Effector CD4-positive, alpha-beta T cell (primary cell): ENCODE data around the gene ACTR8.

Source experiments
- DNase-seq: peaks from one replicate; pipeline ENCODE4 v3.0.0-alpha.2; 2020

Gene ACTR8

GRCh38 chr3:53865732-53866499, 16.0 kb downstream of the ACTR8 start:
- DNase-seq: no peak

GRCh38 chr3:53863145-53863544, 18.8 kb downstream of the ACTR8 start:
- no peak for DNase-seq

GRCh38 chr3:53862241-53862640, 19.7 kb downstream of the ACTR8 start:
- DNase-seq: no peak

- no peak for DNase-seq
These were observed 21.8 kb downstream of the ACTR8 start for GRCh38 chr3:53860196-53860595.

- no peak for DNase-seq
These were observed 22.8 kb downstream of the ACTR8 start for GRCh38 chr3:53859178-53859577.

GRCh38 chr3:53858096-53858741, 23.7 kb downstream of the ACTR8 start:
- DNase-seq: no peak

- no peak for DNase-seq
These were observed 25.0 kb downstream of the ACTR8 start for GRCh38 chr3:53856964-53857363.

- no peak for DNase-seq
These were observed 31.1 kb downstream of the ACTR8 start for GRCh38 chr3:53850895-53851294.

GRCh38 chr3:53849916-53850315, 32.0 kb downstream of the ACTR8 start:
- no peak for DNase-seq

- no peak for DNase-seq
These were observed 35.1 kb downstream of the ACTR8 start for GRCh38 chr3:53846851-53847155.

GRCh38 chr3:53846134-53846850, 35.7 kb downstream of the ACTR8 start, which contains the start of the genes CHDH and IL17RB:
TSS of gene CHDH (minus strand) at chr3:53846419. CDS start at chr3:53824008, 22,411 bp downstream.
TSS of gene IL17RB (plus strand) at chr3:53846568. CDS start at chr3:53846589, 21 bp downstream.
- no peak for DNase-seq

- no peak for DNase-seq
These were observed 36.1 kb downstream of the ACTR8 start for GRCh38 chr3:53845881-53846133.

- no peak for DNase-seq
These were observed 36.7 kb downstream of the ACTR8 start for GRCh38 chr3:53845103-53845880.

GRCh38 chr3:53844262-53845102, 37.5 kb downstream of the ACTR8 start:
- no peak for DNase-seq

- DNase-seq: no peak
These were observed 38.5 kb downstream of the ACTR8 start for GRCh38 chr3:53843195-53844177.

- DNase-seq: no peak
These were observed 39.3 kb downstream of the ACTR8 start for GRCh38 chr3:53842436-53843194.

- no peak for DNase-seq
These were observed 40.7 kb downstream of the ACTR8 start for GRCh38 chr3:53841296-53841695.

- DNase-seq: no peak
These were observed 44.6 kb downstream of the ACTR8 start for GRCh38 chr3:53837331-53837730.

GRCh38 chr3:53836084-53836872, 45.7 kb downstream of the ACTR8 start:
- no peak for DNase-seq
